ENCODE data around the gene ZNF580.

The ZNF580 gene

GRCh38 chr19:55626350-55626749 lies 14.5 kb upstream of the ZNF580 start:
- no peak overlapping the region for H3K27ac ChIP-seq
- no peak for DNase-seq (ENCODE audit: low spot score)
- POLR2A ChIA-PET (ENCODE audit: low non-redundant PET) = no interaction called here
- TF ChIP-seq, protein P1, sequence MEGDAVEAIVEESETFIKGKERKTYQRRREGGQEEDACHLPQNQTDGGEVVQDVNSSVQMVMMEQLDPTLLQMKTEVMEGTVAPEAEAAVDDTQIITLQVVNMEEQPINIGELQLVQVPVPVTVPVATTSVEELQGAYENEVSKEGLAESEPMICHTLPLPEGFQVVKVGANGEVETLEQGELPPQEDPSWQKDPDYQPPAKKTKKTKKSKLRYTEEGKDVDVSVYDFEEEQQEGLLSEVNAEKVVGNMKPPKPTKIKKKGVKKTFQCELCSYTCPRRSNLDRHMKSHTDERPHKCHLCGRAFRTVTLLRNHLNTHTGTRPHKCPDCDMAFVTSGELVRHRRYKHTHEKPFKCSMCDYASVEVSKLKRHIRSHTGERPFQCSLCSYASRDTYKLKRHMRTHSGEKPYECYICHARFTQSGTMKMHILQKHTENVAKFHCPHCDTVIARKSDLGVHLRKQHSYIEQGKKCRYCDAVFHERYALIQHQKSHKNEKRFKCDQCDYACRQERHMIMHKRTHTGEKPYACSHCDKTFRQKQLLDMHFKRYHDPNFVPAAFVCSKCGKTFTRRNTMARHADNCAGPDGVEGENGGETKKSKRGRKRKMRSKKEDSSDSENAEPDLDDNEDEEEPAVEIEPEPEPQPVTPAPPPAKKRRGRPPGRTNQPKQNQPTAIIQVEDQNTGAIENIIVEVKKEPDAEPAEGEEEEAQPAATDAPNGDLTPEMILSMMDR (conservative IDR thresholded peaks at IDR 0.05; ENCODE audit: low read depth) = no peak
- CTCF ChIA-PET = interaction anchor here (1.7 kb wide), 1 partner anchor 20 kb away, joined by 5 read pairs; no protein-coding TSS in a partner anchor

DNA sequence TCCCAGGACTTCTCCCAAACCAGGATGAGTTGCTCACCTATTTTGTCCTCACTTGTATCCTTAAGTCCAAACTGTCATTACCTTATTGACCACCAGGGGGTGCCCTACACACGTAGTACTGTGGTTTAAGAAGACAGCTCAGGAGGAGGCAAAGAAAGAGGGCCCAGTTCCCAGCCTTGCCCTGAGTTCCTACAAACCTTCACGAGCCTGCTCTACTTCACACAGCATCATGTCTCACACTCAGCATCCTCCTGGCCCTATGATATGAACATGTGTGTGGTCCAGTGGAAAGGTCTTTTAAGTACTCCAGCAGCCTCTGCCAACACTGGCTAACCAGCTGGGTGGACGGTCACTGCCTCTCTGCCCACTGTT lies 8.4 kb upstream of the ZNF580 start:
- ChIA-PET CTCF (interaction anchor here (0.6 to 3.1 kb wide), 11 partner anchors 12 to 682 kb away, joined by 3 to 20 read pairs (median 4); partner anchors contain the start of gene ZSCAN5A), POLR2A (ENCODE audit: low non-redundant PET) (no interaction called here)
- DNase-seq (ENCODE audit: low spot score) = no peak
- H3K27ac ChIP-seq = peak overlapping the region; percentile 22
- TF ChIP-seq, protein P1 (conservative IDR thresholded peaks at IDR 0.05; ENCODE audit: low read depth) = peak; percentile 74

DNA sequence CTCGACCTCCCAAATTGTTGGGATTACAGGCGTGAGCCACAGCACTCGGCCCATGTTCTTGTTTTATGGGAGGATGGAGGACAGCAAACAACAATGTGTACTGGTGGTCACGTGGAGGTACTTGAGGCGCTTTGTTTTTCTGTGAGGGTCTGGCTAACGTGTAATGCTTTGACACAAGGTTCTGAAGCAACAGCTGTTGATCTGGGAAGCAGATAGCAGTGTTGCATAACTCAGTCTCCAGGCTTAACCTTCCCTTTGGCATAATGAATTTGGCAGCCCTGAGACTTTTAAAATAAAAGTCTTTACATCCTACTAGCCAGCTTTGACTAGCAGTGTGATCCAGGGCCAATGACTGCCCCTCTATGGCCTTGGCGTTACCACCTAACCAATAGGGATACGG lies 6.9 kb upstream of the ZNF580 start:
- POLR2A ChIA-PET (ENCODE audit: low non-redundant PET) = no interaction called here
- no peak overlapping the region for H3K27ac ChIP-seq
- no peak for DNase-seq (ENCODE audit: low spot score)
- TF ChIP-seq, protein P1 (conservative IDR thresholded peaks at IDR 0.05; ENCODE audit: low read depth) = no peak
- CTCF ChIA-PET = interaction anchor here (0.7 to 3.1 kb wide), 2 partner anchors 119 to 160 kb away, joined by 3 to 20 read pairs; no protein-coding TSS in a partner anchor

DNA sequence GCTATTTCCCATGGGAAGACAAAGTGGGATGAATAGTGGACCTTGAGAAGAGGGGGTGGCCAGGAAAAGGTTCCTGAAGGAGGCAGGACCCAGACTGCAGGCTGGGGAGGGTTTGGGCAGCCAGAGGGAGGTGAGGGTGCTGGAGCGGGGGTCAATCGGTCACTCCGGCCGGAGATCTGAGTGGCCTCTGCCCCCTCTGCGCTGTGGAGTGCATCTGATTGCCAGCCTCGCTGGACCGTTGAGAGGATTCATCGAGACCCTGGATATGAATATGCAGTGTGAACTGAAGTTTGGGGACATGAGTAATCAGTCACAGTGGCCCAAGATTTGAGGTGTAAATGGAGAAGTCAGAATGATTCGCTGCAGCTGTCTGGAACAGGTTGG lies 5.5 kb upstream of the ZNF580 start:
- H3K27ac ChIP-seq = peak overlapping the region; percentile 80
- no peak for DNase-seq (ENCODE audit: low spot score)
- TF ChIP-seq, protein P1 (conservative IDR thresholded peaks at IDR 0.05; ENCODE audit: low read depth) = no peak
- CTCF ChIA-PET = interaction anchor here (0.8 kb wide), 1 partner anchor 29 kb away, joined by 5 read pairs; no protein-coding TSS in a partner anchor
- POLR2A ChIA-PET (ENCODE audit: low non-redundant PET) = interaction anchor here (0.7 kb wide), 1 partner anchor 40 kb away, joined by 3 read pairs; no protein-coding TSS in a partner anchor

DNA sequence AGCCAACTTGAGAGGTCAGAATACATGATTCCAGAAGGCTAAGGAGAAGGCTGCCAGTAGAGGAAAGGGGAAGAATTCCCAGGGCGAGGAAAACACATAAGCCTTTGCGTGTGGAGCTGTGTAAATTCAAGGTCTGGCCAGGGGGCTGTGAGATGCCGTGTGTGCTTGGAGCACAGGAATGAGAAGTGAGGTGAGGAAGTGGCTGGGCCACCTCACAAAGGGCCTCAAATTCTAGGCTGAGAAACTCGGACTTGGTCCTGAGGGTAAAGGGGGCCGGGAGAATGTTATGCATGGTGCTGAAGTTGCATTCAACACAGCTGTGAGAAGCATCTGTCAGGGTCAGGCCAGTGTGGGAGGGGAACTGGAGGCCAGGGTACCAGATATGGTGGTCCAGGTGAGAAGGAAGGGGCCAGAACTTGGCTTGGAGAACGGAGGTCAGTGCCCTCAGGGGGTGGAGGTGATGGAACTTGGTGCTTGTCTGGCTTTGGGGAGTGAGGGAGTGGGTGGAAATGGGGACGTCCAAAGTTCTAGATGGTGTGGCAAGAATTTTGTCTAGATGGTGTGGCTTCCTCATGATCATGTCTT lies 4.9 kb upstream of the ZNF580 start:
- no peak for DNase-seq (ENCODE audit: low spot score)
- TF ChIP-seq, protein P1 (conservative IDR thresholded peaks at IDR 0.05; ENCODE audit: low read depth) = no peak
- ChIA-PET POLR2A (ENCODE audit: low non-redundant PET) (interaction anchor here (0.6 kb wide), 1 partner anchor 11 kb away, joined by 7 read pairs; no protein-coding TSS in a partner anchor), CTCF (interaction anchor here (1.0 to 1.7 kb wide), 2 partner anchors 84 to 168 kb away, joined by 3 to 9 read pairs; no protein-coding TSS in a partner anchor)
- peak overlapping the region; percentile 80 for H3K27ac ChIP-seq

GRCh38 chr19:55636723-55637122 lies 4.1 kb upstream of the ZNF580 start:
- POLR2A ChIA-PET (ENCODE audit: low non-redundant PET) = interaction anchor here (0.6 to 1.0 kb wide), 2 partner anchors 12 to 18 kb away, joined by 3 to 7 read pairs; no protein-coding TSS in a partner anchor
- TF ChIP-seq, protein P1 (conservative IDR thresholded peaks at IDR 0.05; ENCODE audit: low read depth) = no peak

More at GRCh38 chr19:55636723-55637122, 4.1 kb upstream of the ZNF580 start:
- CTCF ChIA-PET = interaction anchor here (1.0 to 1.7 kb wide), 2 partner anchors 85 to 169 kb away, joined by 3 to 9 read pairs; no protein-coding TSS in a partner anchor
- H3K27ac ChIP-seq = peak overlapping the region; percentile 45
- no peak for DNase-seq (ENCODE audit: low spot score)
